Nephron progenitor cell (in vitro differentiated cells): ENCODE data around the gene ALAD.
A peak's percentile ranks its signal among the peaks of the same experiment; 100 is the strongest.
"Not testable (repeated sequence)": the region's sequence is repeated elsewhere in the genome, so short reads cannot be mapped to it uniquely, and the experiment has no call there.

Experiments
- DNase-seq: peaks from one replicate; pipeline ENCODE4 v3.0.0; 2021
- H3K27ac Mint-ChIP-seq: 2 replicates; pipeline ENCODE4 v1.8.0; 2021; ENCODE audit warnings: mild to moderate bottlenecking, moderate library complexity, mixed read lengths
- H3K27me3 Mint-ChIP-seq: 2 replicates; pipeline ENCODE4 v1.8.0; 2021; ENCODE audit warnings: mild to moderate bottlenecking, low read depth, mixed read lengths; ENCODE audit not compliant: poor library complexity
- H3K36me3 Mint-ChIP-seq: 2 replicates; pipeline ENCODE4 v1.8.0; 2021; ENCODE audit warnings: low read depth, mixed read lengths
- H3K4me1 Mint-ChIP-seq: 2 replicates; pipeline ENCODE4 v1.8.0; 2021; ENCODE audit warnings: mixed read lengths
- H3K4me3 Mint-ChIP-seq: 2 replicates; pipeline ENCODE4 v1.8.0; 2021; ENCODE audit warnings: mild to moderate bottlenecking, moderate library complexity, mixed read lengths
- H3K9me3 Mint-ChIP-seq: 2 replicates; pipeline ENCODE4 v1.8.0; 2021; ENCODE audit warnings: mild to moderate bottlenecking, moderate library complexity, mixed read lengths
- TF ChIP-seq, protein P1 (sequence below): fragments of 200-600 bp; sonication (generic); IDR thresholded peaks from 2 replicates; pipeline ENCODE4 v1.5.0; 2021; ENCODE audit warnings: antibody characterized with exemption

Gene ALAD

GRCh38 chr9:113406873-113407511 is 5.9 kb upstream of the ALAD start:
- TF ChIP-seq, protein P1, sequence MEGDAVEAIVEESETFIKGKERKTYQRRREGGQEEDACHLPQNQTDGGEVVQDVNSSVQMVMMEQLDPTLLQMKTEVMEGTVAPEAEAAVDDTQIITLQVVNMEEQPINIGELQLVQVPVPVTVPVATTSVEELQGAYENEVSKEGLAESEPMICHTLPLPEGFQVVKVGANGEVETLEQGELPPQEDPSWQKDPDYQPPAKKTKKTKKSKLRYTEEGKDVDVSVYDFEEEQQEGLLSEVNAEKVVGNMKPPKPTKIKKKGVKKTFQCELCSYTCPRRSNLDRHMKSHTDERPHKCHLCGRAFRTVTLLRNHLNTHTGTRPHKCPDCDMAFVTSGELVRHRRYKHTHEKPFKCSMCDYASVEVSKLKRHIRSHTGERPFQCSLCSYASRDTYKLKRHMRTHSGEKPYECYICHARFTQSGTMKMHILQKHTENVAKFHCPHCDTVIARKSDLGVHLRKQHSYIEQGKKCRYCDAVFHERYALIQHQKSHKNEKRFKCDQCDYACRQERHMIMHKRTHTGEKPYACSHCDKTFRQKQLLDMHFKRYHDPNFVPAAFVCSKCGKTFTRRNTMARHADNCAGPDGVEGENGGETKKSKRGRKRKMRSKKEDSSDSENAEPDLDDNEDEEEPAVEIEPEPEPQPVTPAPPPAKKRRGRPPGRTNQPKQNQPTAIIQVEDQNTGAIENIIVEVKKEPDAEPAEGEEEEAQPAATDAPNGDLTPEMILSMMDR: peak; percentile 69
- H3K27me3 Mint-ChIP-seq, H3K9me3 Mint-ChIP-seq: not testable (repeated sequence)
- H3K27ac Mint-ChIP-seq: peak overlapping the region; percentile 84
- peaks cover 21% of the 10 kb centered on the region for H3K36me3 Mint-ChIP-seq
- H3K4me1 Mint-ChIP-seq: peaks cover 40% of the 10 kb centered on the region
- DNase-seq: peak; percentile 65
- peak overlapping the region; percentile 61 for H3K4me3 Mint-ChIP-seq

GRCh38 chr9:113406353-113406752 is 5.3 kb upstream of the ALAD start:
- H3K4me1 Mint-ChIP-seq: peaks cover 41% of the 10 kb centered on the region
- H3K36me3 Mint-ChIP-seq: peaks cover 21% of the 10 kb centered on the region
- not testable (repeated sequence) for H3K4me3 Mint-ChIP-seq, H3K27ac Mint-ChIP-seq, H3K27me3 Mint-ChIP-seq, DNase-seq, H3K9me3 Mint-ChIP-seq

DNA sequence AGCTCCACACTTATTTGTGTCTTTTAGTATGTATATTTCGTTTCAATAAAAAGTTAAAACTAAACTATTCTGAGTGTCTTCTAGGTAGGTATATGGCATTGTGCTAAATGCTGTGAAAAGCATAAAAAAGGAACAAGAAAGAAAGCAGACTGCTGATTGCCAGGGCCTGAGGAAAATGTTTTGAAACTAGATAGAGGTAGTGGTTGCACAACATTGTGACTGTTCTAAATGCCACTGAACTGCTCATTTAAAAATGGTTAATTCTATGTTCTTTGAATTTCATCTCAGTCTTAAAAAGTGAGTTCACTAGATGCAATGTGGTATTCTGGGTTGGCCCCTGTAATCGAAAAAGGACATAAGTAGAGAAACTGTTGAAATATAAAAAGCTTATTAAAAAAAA is 2.6 kb upstream of the ALAD start:
- Mint-ChIP-seq H3K36me3 (peaks cover 17% of the 10 kb centered on the region), H3K9me3 (no peaks in the 10 kb centered on the region), H3K4me3 (no peak overlapping the region), H3K27me3 (peaks cover 6% of the 10 kb centered on the region), H3K4me1 (peaks cover 38% of the 10 kb centered on the region), H3K27ac (no peak overlapping the region)
- no peak for DNase-seq
- TF ChIP-seq, protein P1: no peak

- no peak overlapping the region for H3K27ac Mint-ChIP-seq
- DNase-seq: no peak
- peaks cover 7% of the 10 kb centered on the region for H3K36me3 Mint-ChIP-seq
- peaks cover 4% of the 10 kb centered on the region for H3K27me3 Mint-ChIP-seq
- H3K4me3 Mint-ChIP-seq: peak overlapping the region; percentile 90
- no peaks in the 10 kb centered on the region for H3K9me3 Mint-ChIP-seq
- peaks cover 18% of the 10 kb centered on the region for H3K4me1 Mint-ChIP-seq
- TF ChIP-seq, protein P1: no peak
Observed at GRCh38 chr9:113399646-113400200, 1.4 kb downstream of the ALAD start.

- Mint-ChIP-seq H3K4me3 (peak overlapping the region; percentile 90), H3K36me3 (peaks cover 7% of the 10 kb centered on the region), H3K9me3 (no peaks in the 10 kb centered on the region), H3K4me1 (peaks cover 18% of the 10 kb centered on the region), H3K27ac (no peak overlapping the region), H3K27me3 (peaks cover 2% of the 10 kb centered on the region)
- TF ChIP-seq, protein P1: no peak
- DNase-seq: no peak
Observed at GRCh38 chr9:113398796-113399195, 2.3 kb downstream of the ALAD start.

- Mint-ChIP-seq H3K36me3 (peaks cover 16% of the 10 kb centered on the region), H3K4me1 (peaks cover 18% of the 10 kb centered on the region), H3K9me3 (no peaks in the 10 kb centered on the region), H3K4me3 (no peak overlapping the region), H3K27ac (no peak overlapping the region), H3K27me3 (peaks cover 2% of the 10 kb centered on the region)
- no peak for DNase-seq
- TF ChIP-seq, protein P1: no peak
Observed at GRCh38 chr9:113397203-113397631, 3.9 kb downstream of the ALAD start.
